Activated gamma-delta T cell (primary cell): ENCODE results near the gene ADRA2C.
"Not testable (repeated sequence)": the region's sequence is repeated elsewhere in the genome, so short reads cannot be mapped to it uniquely, and the experiment has no call there.

Experiments used
- DNase-seq: peaks from one replicate; lab custom pipeline; 2025; lab: John Stamatoyannopoulos, UW

ADRA2C gene

DNA sequence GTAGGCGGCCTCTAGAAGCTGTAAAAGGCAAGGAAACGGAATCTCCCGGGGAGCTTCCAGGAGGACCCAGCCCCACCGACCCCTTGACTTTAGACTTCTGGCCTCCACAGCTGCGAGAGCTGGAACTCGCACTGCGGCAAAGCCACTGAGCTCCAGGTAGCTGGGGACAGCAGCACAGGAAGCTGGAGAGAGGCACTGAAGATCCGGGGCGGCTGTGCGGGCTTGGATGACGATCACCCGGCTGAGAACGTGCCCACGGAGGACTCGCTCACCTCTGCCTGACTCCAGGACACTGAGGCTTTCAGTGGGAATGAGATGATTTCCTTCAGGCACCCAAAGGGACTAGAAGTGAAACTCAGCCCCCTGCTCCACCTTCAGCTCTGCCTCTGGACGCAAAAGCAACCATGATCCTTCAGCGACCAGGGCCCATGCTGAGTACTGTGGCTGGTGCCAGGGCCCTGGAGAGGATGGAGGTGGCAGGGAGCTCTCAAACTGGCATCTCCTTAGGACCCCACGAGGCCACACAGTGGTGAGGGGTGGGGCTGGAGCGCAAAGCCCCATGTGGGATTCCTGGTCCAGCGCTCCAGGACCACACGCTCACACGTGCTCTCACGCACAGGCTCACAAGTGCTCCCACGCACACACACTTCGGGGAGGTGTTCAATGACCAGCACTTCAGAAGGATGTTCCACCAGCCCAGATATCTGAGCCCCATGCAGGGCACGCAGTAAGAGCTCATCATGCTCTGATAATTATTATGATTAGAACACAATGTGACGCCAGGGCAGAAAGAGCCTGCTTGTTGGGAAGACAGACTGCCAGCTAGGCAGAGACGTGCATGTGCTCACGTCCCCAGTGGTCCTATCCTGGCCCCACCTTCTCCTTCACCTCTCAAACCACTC lies 47.2 kb downstream of the ADRA2C start:
- DNase-seq = no peak

DNA sequence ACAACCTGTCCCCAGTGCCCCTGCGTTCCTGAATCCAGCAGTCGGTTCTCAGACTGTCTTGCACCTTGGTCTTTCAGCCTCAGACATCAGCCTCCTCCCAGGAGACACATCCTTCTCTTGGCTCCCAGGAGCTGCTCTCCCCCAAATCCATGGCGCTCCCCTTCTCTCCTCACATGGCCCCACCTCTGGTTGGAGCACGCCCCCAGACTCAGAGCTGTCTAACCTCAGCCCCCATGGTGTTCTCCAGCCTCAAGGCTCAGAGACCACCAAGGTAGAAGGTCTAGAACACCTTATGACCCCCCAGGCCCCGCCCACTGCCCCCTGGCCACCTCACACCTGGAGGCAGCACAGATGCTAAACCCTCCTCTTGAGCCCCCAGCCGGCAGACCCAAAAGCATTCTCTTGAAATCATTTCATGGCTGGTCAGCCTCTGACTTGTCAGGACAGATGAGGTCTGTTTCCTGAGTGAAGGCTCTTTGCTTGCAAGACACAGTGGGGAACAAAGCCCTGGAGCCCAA lies 47.9 kb downstream of the ADRA2C start:
- no peak for DNase-seq

DNA sequence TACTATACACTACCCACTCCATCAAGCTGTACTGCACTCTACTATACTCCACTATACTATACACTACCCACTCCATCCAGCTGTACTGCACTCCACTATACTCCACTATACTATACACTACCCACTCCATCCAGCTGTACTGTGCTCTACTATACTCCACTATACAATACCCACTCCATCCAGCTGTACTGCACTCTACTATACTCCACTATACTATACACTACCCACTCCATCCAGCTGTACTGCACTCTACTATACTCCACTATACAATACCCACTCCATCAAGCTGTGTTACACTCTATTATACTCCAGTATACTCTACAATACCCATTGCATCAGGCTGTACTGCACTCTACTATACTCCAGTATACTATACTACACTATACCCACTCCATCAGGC lies 48.7 kb downstream of the ADRA2C start:
- not testable (repeated sequence) for DNase-seq

DNA sequence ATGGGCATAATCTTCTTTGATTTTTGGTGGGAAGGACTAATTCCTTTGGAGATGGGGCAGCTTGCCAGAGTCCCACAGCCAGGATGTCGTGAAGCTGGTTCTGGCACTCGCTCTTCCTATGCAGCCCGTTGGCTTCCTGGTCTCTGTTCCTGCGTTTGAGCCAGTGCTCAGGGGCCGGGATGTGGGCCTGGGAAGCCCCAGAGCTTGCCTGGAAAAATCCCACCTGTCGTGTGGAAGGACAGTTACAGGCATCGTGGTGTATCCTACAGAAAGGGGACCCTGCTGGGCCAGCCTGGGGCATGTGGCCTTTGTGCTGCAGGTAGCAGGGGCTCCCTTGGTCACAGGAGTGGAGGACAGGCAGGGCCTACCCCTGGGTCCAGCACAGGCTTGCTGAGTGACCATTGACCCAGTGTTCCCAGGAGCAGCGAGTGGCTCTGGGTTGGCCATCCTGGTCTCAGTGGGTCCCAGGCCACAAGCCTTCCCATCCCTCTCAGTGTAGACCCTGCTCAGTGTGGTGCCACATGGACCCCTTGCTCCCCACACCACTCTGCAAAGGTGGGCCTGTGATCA lies 50.2 kb downstream of the ADRA2C start:
- no peak for DNase-seq

DNA sequence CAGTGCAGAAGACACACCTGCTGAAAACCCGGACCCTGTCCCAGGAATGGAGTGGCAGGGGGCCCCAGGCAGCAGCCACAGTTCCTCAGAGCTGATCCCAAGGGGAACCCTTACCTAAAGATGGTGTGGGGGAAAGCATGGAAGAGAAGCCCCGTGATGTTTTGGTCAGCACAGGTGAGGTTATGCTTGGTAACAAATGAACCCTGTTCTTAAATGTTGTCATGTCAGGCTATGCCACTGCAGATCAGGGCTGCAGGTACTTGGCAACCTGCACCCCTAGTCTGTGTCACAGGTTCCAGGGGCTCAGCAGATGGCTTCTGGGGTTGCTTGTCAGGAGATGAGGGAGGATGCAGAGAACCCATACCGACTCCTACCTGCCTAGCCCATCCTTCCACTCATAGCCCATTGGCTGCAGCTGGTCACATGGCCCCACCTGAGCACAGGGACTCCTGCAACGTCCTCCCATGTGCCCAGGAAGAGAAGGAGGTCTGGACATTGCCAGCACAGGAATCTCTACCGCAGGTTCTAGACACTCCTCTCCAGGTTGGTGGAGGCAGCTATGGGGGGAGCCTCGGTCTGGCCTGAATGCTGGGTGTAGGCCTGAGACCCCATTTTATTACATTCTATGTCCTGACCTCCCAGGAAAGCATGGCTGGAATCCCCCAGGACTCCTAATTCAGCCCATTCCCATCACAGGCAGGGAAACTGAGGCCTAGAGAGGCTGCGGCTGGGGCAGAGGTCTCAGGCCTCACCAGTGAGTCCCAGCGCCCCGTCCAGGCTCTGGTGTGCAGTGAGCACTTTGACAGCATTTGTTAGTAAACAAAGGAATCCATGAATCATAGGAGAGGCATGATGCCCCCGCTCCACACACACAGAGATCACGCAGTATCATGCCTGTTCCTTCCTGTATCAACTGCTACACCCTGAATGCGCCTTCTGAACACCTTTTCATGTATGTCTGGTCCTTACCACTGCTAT lies 51.1 kb downstream of the ADRA2C start:
- DNase-seq = no peak
